ENCODE data around the gene PEMT.

DNA sequence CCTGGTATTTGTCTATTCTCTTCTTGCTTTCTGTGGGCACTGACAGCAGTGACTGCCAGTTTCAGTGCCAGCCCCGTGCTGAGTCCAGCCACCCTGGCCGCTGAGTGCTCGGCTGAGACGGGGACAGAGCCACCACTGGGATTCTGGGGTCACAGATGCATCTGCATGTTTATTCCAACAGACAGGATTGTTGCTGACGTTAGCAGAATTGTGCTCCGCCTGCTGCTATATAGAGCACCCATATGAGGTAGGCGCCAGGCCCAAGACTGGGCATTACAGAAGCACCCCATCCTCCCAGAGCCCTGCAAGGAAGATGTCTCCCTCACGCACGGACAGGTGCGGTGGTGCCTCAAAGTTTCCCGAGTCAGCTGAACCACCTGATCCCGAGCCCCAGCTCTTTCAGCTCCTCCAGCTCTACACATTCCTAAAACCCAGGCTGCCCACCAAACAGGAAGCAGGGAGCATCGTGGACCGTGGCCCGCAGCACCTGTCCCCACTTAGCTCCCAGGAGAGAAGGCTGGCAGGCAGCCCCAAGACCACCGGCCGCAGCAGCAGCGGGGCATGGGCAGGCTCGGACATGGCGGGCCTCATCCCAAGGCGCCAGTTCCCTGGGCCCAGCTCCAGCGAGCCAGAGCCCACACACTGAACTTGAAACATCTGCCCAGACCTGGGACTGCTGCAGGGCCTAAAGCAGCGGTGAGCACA, 50.4 kb downstream of the PEMT start:
- TF ChIP-seq POLR2A (IDR thresholded peaks at IDR 0.05), result no peak
- no peak for TF ChIP-seq CTCF (IDR thresholded peaks at IDR 0.05)
